Tibial nerve (tissue), 4 donors: ENCODE measurements around the gene RCOR1.

Experiments
- CTCF ChIP-seq, 5 experiments: fragments of 200-600 bp in 3 of 5; fragments of 450-650 bp in 2 of 5; sonication (generic) in 3 of 5; IDR thresholded peaks; one replicate each; pipeline ENCODE4 v1.5.1; 2016 to 2019; ENCODE audit warnings: antibody characterized with exemption in 5 of 5, mild to moderate bottlenecking in 3 of 5, moderate library complexity in 2 of 5
- EP300 ChIP-seq, 2 donors: sonication (generic); formaldehyde crosslinking; IDR thresholded peaks; one replicate each; pipeline ENCODE4 v1.6.1; 2017; ENCODE audit warnings: antibody characterized with exemption in 2 of 2, mild to moderate bottlenecking in 1 of 2
- POLR2A ChIP-seq, 2 donors: fragments of 450-650 bp; IDR thresholded peaks; one replicate each; pipeline ENCODE4 v1.6.1; 2017; ENCODE audit warnings: antibody characterized with exemption in 2 of 2, mild to moderate bottlenecking in 2 of 2, moderate library complexity in 2 of 2

GRCh38 chr14:102568115-102568614 lies 24.3 kb upstream of the RCOR1 start:
- TF ChIP-seq CTCF (IDR thresholded peaks at IDR 0.05) (no peak), POLR2A (IDR thresholded peaks at IDR 0.05) (no peak), EP300 (IDR thresholded peaks at IDR 0.05) (no peak)
